ENCODE measurements around the gene CDK6. TPM values are rescaled to one million over a fixed set of nuclear protein-coding genes. Genes with fewer than 3 reads are reported as not detected.
A peak's percentile ranks its signal among the peaks of the same experiment; 100 is the strongest.

Gene CDK6
- total and polyA plus RNA-seq, 10 of the 15 experiments (the other 5 are each of a cell fraction or from before 2014, with no cell fraction given): 8.0 to 118 (median 45.8) TPM

DNA sequence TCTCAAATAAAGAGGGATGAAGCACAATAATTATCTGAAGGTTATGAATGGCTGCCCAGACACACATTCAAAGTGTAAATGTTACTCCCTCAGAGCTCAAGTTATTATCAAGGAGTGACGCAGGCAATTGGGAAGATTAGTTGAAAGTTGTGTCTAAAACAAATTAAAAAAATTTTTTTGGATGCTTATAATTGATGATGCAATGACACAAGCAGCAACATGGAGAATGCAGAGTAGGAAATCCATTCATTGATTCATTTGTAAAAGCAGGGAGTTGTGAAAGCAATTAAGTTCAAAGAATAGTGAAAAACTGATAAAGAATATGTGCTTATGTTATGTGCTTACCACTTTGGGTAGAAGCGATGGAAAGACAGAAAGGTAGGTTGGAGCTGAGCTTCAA lies 120.4 kb downstream of the CDK6 start:
- TSS peak; percentile 16 for BruUV-seq (replicated peaks)
- intact Hi-C loops (cut with micrococcal nuclease; ENCODE audit: unreplicated experiment): no loop called here
- no peak overlapping the region for H3K4me2 ChIP-seq (ENCODE audit: control insufficient read depth, insufficient read depth)
- no peak overlapping the region for H3K27ac ChIP-seq (ENCODE audit: control insufficient read depth, insufficient read depth)
- WGBS (ENCODE audit: insufficient coverage, insufficient replicate concordance, low lambda C conversion rate, missing lambda C conversion rate): 100% methylated on average over 2 of the region's 2 CpGs
- ChIA-PET CTCF (no interaction called here), POLR2A (interaction anchor here (0.6 to 1.2 kb wide), 2 partner anchors 8 to 11 kb away, joined by 3 to 4 read pairs; no protein-coding TSS in a partner anchor), SMC1A (ENCODE audit: uncharacterized antibody, unreplicated experiment) (interaction anchor here (1.3 to 1.7 kb wide), 4 partner anchors 8 to 56 kb away, joined by 3 to 6 read pairs (median 4); no protein-coding TSS in a partner anchor), RAD21 (ENCODE audit: unreplicated experiment) (no interaction called here)
- H4K20me1 ChIP-seq (ENCODE audit: control insufficient read depth, insufficient read depth): no peaks in the 10 kb centered on the region
- TF ChIP-seq ZZZ3 (IDR thresholded peaks at IDR 0.05; ENCODE audit: control insufficient read depth, insufficient read length, low read depth): no peak
- no peak for TF ChIP-seq CHD2 (IDR thresholded peaks at IDR 0.05; ENCODE audit: borderline replicate concordance, low read depth, low read length)
- TF ChIP-seq SREBF1 (IDR thresholded peaks at IDR 0.05; ENCODE audit: low read length): no peak
- TF ChIP-seq CUX1 (IDR thresholded peaks at IDR 0.05; ENCODE audit: insufficient replicate concordance, low read depth, low read length): no peak
- TF ChIP-seq CTCF (IDR thresholded peaks at IDR 0.05 in 2 of 3, conservative IDR thresholded peaks at IDR 0.05 in 1 of 3; ENCODE audit: control insufficient read depth in 2 of 3, extremely low read depth in 1 of 3, insufficient read depth in 1 of 3, low read depth in 3 of 3, low read length in 3 of 3): no peak
- in situ Hi-C loops (cut with MboI): no loop called here
- H3K9ac ChIP-seq (ENCODE audit: control insufficient read depth, insufficient read depth, low read length): no peak overlapping the region
- no peaks in the 10 kb centered on the region for H3K27me3 ChIP-seq (replicated peaks in 1 of 2; ENCODE audit: control insufficient read depth in 2 of 2, insufficient read depth in 2 of 2, low read length in 1 of 2)
- H3K36me3 ChIP-seq (ENCODE audit: control insufficient read depth in 2 of 2, insufficient read depth in 2 of 2, low read length in 1 of 2): peaks cover 0 to 1% of the 10 kb centered on the region in 2 experiments; a peak in 1 of 4 replicates
- ATAC-seq: no peak
- DNase-seq (ENCODE audit: low read depth, low spot score): no peak
- H3K79me2 ChIP-seq (ENCODE audit: control insufficient read depth, insufficient read depth, low read length): peaks cover 13% of the 10 kb centered on the region
- H3K9me3 ChIP-seq (replicated peaks; ENCODE audit: control insufficient read depth, insufficient read depth, low read length): no peaks in the 10 kb centered on the region
- no peak for FAIRE-seq
- H3K4me1 ChIP-seq (ENCODE audit: control insufficient read depth, insufficient read depth, low read length): peaks cover 16% of the 10 kb centered on the region
- H3K4me3 ChIP-seq: no peak overlapping the region
- H2AFZ ChIP-seq (ENCODE audit: control insufficient read depth, low read depth, low read length): no peak overlapping the region

All from GM12878 (cell line).